NB4 (cell line): ENCODE data around the gene FBL.
"Not testable (repeated sequence)": the region's sequence is repeated elsewhere in the genome, so short reads cannot be mapped to it uniquely, and the experiment has no call there.

Source experiments
- DNase-seq: peaks from one replicate; pipeline ENCODE4 v3.0.0; 2010; ENCODE audit warnings: low read depth
- H3K4me3 ChIP-seq: one replicate; pipeline ENCODE4 v1.5.1; 2011; ENCODE audit warnings: mild to moderate bottlenecking, low read depth, low read length, moderate library complexity
- CTCF ChIP-seq: IDR thresholded peaks from one replicate; pipeline ENCODE4 v1.5.1; 2012; ENCODE audit warnings: low read depth, low read length
- MAX ChIP-seq: IDR thresholded peaks from 2 replicates; pipeline ENCODE4 v1.6.1; 2011; ENCODE audit warnings: low read depth, low read length
- MYC ChIP-seq: IDR thresholded peaks from 2 replicates; pipeline ENCODE4 v1.6.1; 2011; ENCODE audit warnings: low read depth, low read length
- POLR2A ChIP-seq: IDR thresholded peaks from 2 replicates; pipeline ENCODE4 v1.6.1; 2011; ENCODE audit warnings: mild to moderate bottlenecking; ENCODE audit not compliant: insufficient read length; ENCODE audit errors: extremely low read depth

The FBL gene

DNA sequence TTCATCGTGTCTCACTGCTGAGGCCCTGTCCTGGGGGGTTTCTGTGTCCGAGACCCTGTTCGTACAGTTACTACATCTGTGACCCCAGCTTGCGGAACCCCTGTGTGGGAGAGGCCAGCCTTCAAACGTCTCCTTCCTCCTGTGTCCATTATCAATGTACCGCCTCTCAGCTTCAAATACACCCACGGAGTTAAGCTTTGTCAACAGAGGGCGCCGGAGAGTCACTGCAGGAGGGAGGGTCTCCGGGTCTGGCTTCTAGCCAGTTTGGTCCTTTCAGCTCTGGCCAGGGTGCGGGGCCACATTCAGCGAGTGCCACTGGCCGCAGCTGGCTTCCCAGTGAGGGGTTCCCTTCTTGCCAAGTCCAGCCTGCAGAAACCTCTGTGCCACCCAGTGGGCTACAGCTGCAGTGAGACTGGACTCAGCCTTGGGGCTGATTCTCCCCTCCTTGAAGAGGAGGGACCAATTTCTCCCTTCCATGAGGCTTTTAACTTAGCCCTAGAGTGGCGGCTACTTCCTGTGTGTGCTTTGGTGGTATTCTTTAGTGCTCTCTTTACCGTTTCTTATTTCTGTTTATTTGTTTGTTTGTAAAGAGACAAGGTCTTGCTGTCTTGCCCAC lies 35.4 kb upstream of the FBL start:
- DNase-seq: peak; percentile 70
- TF ChIP-seq CTCF: peak; percentile 46
- not testable (repeated sequence) for H3K4me3 ChIP-seq

DNA sequence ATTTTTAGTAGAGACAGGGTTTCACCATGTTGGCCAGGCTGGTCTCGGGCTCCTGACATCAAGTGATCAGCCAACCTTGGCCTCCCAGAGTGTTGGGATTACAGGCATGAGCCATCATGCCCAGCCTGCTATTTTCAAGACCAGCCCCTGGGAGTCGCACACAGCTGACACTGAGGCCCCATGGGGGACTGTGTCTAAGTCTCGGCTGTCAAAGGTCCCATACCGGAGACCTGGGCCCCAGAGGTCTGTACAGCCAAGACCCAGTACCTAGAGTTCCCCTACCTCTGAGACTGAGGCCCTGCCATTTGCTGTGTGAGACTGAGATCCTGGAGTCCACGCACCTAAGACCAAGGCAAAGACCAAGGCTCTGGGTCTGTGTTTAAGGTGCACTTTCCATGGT lies 34.1 kb upstream of the FBL start:
- not testable (repeated sequence) for DNase-seq, H3K4me3 ChIP-seq

- not testable (repeated sequence) for DNase-seq, H3K4me3 ChIP-seq
Observed at GRCh38 chr19:39879796-39880195, 33.6 kb upstream of the FBL start.

GRCh38 chr19:39878866-39879265 lies 32.7 kb upstream of the FBL start:
- H3K4me3 ChIP-seq, DNase-seq: not testable (repeated sequence)

DNA sequence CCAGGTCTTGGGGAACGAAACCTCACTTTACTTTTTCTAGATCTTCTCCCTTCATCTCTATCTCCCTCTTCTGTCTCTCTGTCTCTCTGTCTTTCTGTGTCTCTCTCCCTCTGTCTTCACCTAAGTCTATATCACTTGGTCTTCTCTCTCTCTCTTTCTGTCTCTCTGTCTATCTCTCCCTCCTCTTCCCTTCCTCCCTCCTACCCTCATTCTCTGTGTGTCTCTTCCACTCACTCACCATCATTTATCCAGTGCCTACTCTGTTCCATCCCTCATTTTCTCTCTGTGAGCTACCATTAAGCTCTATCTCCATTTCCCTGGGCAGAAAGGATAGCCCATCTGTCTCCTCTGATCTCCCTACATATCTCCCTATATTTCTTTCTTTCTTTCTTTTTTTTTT lies 32.2 kb upstream of the FBL start:
- TF ChIP-seq MAX (no peak), MYC (no peak), CTCF (no peak), POLR2A (no peak)
- DNase-seq: no peak
- H3K4me3 ChIP-seq: no peak overlapping the region

- DNase-seq, H3K4me3 ChIP-seq: not testable (repeated sequence)
Observed at GRCh38 chr19:39877982-39878381, 31.8 kb upstream of the FBL start.

- not testable (repeated sequence) for DNase-seq, H3K4me3 ChIP-seq
Observed at GRCh38 chr19:39877488-39877887, 31.3 kb upstream of the FBL start.

DNA sequence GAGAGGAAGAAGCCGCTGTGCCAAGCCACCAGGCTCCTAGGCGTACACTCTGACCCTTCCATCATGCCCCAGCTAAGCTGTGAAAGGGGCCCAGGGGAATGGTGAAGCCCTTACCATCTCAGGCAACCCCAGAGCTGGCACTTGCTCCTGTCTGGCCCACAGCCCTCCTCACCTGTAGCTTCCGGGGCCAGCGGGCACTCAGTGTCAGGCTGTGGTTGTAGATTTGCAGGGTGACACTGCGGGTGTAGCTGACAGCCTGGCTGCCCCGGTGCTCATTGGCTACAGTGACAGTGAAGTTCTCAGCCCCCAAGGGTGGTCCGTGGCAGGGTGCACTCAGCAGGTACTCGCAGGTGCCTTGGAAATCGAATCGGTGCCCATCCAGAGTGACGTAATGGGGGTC lies 30.3 kb upstream of the FBL start:
- not testable (repeated sequence) for H3K4me3 ChIP-seq, DNase-seq

DNA sequence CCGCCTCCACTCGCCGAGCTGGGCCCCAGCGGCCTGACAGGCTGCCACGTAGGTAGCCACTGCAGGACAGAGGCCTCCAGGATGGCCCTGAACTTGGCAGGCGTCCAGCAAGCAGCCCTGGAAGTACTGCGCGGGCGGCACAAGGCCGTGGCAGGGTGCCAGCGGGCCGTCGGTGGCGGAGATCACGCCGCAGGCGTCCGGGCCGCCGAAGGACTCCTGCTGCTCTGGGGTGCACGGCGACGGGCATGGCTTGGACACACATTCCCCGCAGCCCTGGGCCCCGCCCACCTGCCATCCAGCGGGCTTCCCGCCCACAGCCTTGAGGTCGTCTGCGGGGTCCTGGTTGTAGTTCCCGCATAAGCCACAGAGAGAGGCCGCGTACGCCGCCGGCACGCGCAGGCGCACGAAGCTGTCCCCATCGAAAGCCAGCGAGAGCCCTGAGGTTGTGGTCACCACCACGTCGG lies 29.3 kb upstream of the FBL start:
- not testable (repeated sequence) for H3K4me3 ChIP-seq, DNase-seq

GRCh38 chr19:39874404-39874803 lies 28.2 kb upstream of the FBL start:
- TF ChIP-seq CTCF (no peak), MAX (no peak), MYC (no peak), POLR2A (no peak)
- H3K4me3 ChIP-seq: no peak overlapping the region
- no peak for DNase-seq
